Mesenchymal stem cell (in vitro differentiated cells and primary cell): ENCODE results near the gene ZDHHC7.
A peak's percentile ranks its signal among the peaks of the same experiment; 100 is the strongest.
"Not testable (repeated sequence)": the region's sequence is repeated elsewhere in the genome, so short reads cannot be mapped to it uniquely, and the experiment has no call there.

ENCODE experiments used
- DNase-seq: peaks from one replicate; pipeline ENCODE4 v3.0.0-alpha.2; 2013
- H2AFZ ChIP-seq: one replicate; pipeline ENCODE4 v1.6.1; 2013; ENCODE audit warnings: low read depth, mild to moderate bottlenecking, control low read depth, inconsistent platforms, low read length, moderate library complexity
- H2AK5ac ChIP-seq: 2 replicates; pipeline ENCODE4 v1.6.1; 2013; ENCODE audit warnings: low read length, moderate library complexity, mild to moderate bottlenecking, inconsistent platforms; ENCODE audit not compliant: severe bottlenecking
- H2BK120ac ChIP-seq: one replicate; pipeline ENCODE4 v1.6.1; 2013; ENCODE audit warnings: low read depth, mild to moderate bottlenecking, inconsistent platforms, low read length, moderate library complexity
- H2BK12ac ChIP-seq, 2 experiments: one replicate each; pipeline ENCODE4 v1.6.1; 2013; ENCODE audit warnings: inconsistent platforms in 2 of 2, low read length in 2 of 2, mild to moderate bottlenecking in 2 of 2, moderate library complexity in 2 of 2, control low read depth in 1 of 2
- H2BK15ac ChIP-seq: one replicate; pipeline ENCODE4 v1.6.1; 2013; ENCODE audit warnings: mild to moderate bottlenecking, low read depth, inconsistent platforms; ENCODE audit not compliant: poor library complexity, severe bottlenecking
- H2BK5ac ChIP-seq: 2 replicates; pipeline ENCODE4 v1.6.1; 2013; ENCODE audit warnings: low read depth, mild to moderate bottlenecking, low read length, control low read depth, inconsistent platforms; ENCODE audit not compliant: poor library complexity, severe bottlenecking
- H3K14ac ChIP-seq, 2 experiments: one replicate each; pipeline ENCODE4 v1.6.1; 2013; ENCODE audit warnings: inconsistent platforms in 2 of 2, low read length in 2 of 2, control low read depth in 1 of 2, mild to moderate bottlenecking in 1 of 2, moderate library complexity in 1 of 2
- H3K18ac ChIP-seq, 2 experiments: one replicate each; pipeline ENCODE4 v1.6.1; 2013; ENCODE audit warnings: inconsistent platforms in 2 of 2, low read length in 2 of 2, control low read depth in 1 of 2, low read depth in 1 of 2, mild to moderate bottlenecking in 1 of 2
- H3K23ac ChIP-seq, 2 experiments: one replicate each; pipeline ENCODE4 v1.6.1; 2013; ENCODE audit warnings: inconsistent platforms in 2 of 2, low read length in 2 of 2, mild to moderate bottlenecking in 2 of 2, moderate library complexity in 2 of 2, control low read depth in 1 of 2
- H3K27ac ChIP-seq: 2 replicates; pipeline ENCODE4 v1.5.1; 2013; ENCODE audit warnings: mild to moderate bottlenecking, moderate library complexity, low read length, control low read depth, inconsistent platforms; ENCODE audit not compliant: poor library complexity, severe bottlenecking
- H3K27me3 ChIP-seq, 2 experiments: 2 replicates each; pipeline versions ENCODE4 v1.6.1 to v1.7.0; 2013; ENCODE audit warnings: low read length in 2 of 2, mild to moderate bottlenecking in 2 of 2, moderate library complexity in 2 of 2, control low read depth in 1 of 2, inconsistent platforms in 1 of 2; ENCODE audit not compliant: control insufficient read depth in 1 of 2, insufficient read depth in 1 of 2
- H3K36me3 ChIP-seq, 2 experiments: 2 replicates each; pipeline versions ENCODE4 v1.6.1 to v1.7.0; 2013; ENCODE audit warnings: low read length in 2 of 2, control low read depth in 1 of 2, inconsistent platforms in 1 of 2, low read depth in 1 of 2, mild to moderate bottlenecking in 1 of 2; ENCODE audit not compliant: insufficient read depth in 2 of 2, control insufficient read depth in 1 of 2
- H3K4ac ChIP-seq, 2 experiments: one replicate each; pipeline ENCODE4 v1.6.1; 2013; ENCODE audit warnings: inconsistent platforms in 2 of 2, low read length in 2 of 2, mild to moderate bottlenecking in 2 of 2, moderate library complexity in 2 of 2, control low read depth in 1 of 2, low read depth in 1 of 2
- H3K4me1 ChIP-seq: 2 replicates; pipeline ENCODE4 v1.6.1; 2013; ENCODE audit warnings: low read depth, low read length, control low read depth; ENCODE audit not compliant: control insufficient read depth, insufficient read depth
- H3K4me2 ChIP-seq: 2 replicates; pipeline ENCODE4 v1.6.1; 2013; ENCODE audit warnings: low read length, mild to moderate bottlenecking, inconsistent platforms; ENCODE audit not compliant: poor library complexity, severe bottlenecking
- H3K4me3 ChIP-seq, 2 experiments: 2 replicates each; pipeline versions ENCODE4 v1.5.1 to v1.7.0; 2013; ENCODE audit warnings: low read length in 2 of 2, mild to moderate bottlenecking in 2 of 2, control low read depth in 1 of 2, low read depth in 1 of 2; ENCODE audit not compliant: insufficient read depth in 1 of 2
- H3K79me1 ChIP-seq: replicated peaks from 2 replicates; pipeline ENCODE4 v1.6.1; 2013; ENCODE audit warnings: mild to moderate bottlenecking, control low read depth, low read length, inconsistent platforms; ENCODE audit not compliant: poor library complexity, severe bottlenecking
- H3K9ac ChIP-seq: 2 replicates; pipeline ENCODE4 v1.7.0; 2013; ENCODE audit warnings: mild to moderate bottlenecking, low read length, moderate library complexity
- H3K9me3 ChIP-seq: 2 replicates; pipeline ENCODE4 v1.7.0; 2013; ENCODE audit warnings: mild to moderate bottlenecking, low read length; ENCODE audit not compliant: control insufficient read depth
- H4K8ac ChIP-seq: one replicate; pipeline ENCODE4 v1.6.1; 2013; ENCODE audit warnings: inconsistent platforms, mild to moderate bottlenecking, low read length, moderate library complexity
- H4K91ac ChIP-seq: one replicate; pipeline ENCODE4 v1.6.1; 2013; ENCODE audit warnings: mild to moderate bottlenecking, low read length, inconsistent platforms
- WGBS: methylation state at CpG from one replicate; pipeline ENCODE4 v1.1.7; 2013; ENCODE audit warnings: mixed read lengths; 5-methylcytosine and 5-hydroxymethylcytosine counted together

Gene ZDHHC7

DNA sequence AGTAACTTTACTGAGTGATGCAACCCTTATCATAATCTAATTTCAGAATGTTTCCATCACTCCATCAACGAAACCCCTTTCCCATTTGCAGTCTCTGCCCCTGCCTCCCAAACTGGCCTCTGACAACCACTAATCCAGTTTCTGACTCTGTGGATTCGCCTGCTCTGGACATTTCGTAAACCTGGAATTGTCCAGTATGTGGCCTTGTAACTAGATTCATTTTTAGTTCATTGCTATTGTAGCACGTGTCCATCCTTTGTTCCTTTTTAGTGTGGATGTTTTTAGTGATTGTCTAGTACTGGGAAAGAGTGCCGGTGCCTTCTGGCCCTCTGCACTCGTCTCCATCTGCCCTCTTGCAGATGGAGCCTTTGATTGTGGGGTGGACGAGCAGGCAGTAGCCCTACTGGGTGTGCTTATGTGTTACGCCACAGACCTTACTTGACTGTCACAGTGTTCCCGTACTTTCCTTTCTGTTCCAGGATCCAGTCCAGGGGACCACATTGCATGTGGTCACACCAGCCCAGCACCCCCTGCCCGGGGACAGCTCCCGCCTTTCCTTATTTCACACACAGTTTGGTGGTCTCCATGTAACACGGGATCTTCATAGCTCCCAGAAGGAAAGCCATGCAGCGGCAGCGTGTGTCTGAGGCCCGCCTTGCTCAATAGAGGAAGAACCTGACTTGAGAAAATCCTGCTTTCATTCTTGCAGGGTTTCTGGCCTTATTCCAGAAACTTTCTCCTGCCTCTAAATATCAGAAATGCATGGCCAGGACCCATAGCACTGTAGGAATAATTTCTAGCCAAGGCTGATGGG, 25.1 kb upstream of the ZDHHC7 start:
- H3K4me2 ChIP-seq = no peak overlapping the region
- no peaks in the 10 kb centered on the region for H3K27me3 ChIP-seq
- peaks cover 11% of the 10 kb centered on the region for H3K79me1 ChIP-seq
- peaks cover 13 to 26% of the 10 kb centered on the region in 2 experiments for H3K36me3 ChIP-seq
- H3K4me3 ChIP-seq = no peak overlapping the region
- WGBS = 95% methylated on average over 15 of the region's 15 CpGs
- no peak overlapping the region for H4K8ac ChIP-seq
- DNase-seq = peak; percentile 25
- no peak overlapping the region for H2BK12ac ChIP-seq
- H3K27ac ChIP-seq = no peak overlapping the region
- H3K18ac ChIP-seq = no peak overlapping the region
- H3K14ac ChIP-seq = no peak overlapping the region
- no peak overlapping the region for H3K23ac ChIP-seq
- H2BK120ac ChIP-seq = no peak overlapping the region
- no peak overlapping the region for H2AK5ac ChIP-seq
- no peak overlapping the region for H2BK15ac ChIP-seq
- H2BK5ac ChIP-seq = no peak overlapping the region
- no peaks in the 10 kb centered on the region for H3K9me3 ChIP-seq
- H4K91ac ChIP-seq = no peak overlapping the region
- H3K4me1 ChIP-seq = peaks cover 10% of the 10 kb centered on the region
- no peak overlapping the region for H3K4ac ChIP-seq
- H3K9ac ChIP-seq = no peak overlapping the region
- no peak overlapping the region for H2AFZ ChIP-seq

DNA sequence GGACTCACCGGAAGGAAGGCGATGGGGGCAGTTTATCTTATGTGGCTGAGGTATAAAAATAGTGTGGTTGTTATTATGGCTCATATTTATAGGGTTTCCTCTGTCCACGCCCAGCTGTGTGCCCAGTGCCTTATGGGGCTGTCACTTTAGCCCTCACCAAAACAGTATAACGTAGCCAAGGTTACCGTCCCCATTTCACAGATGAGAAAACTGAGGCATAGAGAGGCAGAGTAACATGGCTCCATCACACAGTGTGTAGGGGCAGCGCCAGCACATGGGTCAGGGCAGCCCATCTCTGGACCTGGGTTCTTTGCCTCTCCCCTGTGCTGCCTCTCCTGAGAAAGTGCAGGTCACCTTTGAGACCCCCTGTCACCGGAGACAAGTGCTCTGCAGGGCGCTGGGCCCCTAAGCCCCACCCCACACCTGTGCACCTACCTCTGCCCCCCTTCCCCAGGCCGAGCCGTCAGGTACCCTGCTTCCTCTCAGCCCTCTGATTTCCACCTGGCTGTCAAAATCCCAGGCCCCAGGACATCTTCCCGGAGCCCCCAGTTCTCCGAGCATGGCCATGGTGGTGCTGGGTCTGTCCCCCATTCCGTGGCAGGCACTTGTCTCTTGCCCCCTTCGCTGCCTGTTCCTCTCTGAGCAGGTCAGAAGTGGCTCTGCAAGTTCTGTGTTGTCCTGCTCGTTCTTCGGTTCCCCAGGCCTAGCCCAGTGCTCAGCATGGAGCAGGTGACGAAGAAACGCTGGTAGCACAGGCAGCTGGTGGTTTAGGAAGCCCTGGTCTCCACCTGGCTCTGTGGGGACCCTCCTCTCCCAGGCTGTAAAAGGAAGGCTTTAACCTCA, 23.5 kb upstream of the ZDHHC7 start:
- H3K18ac ChIP-seq = no peak overlapping the region
- H2BK120ac ChIP-seq = no peak overlapping the region
- no peak overlapping the region for H3K27ac ChIP-seq
- H3K4me1 ChIP-seq = peaks cover 11% of the 10 kb centered on the region
- H3K36me3 ChIP-seq = peaks cover 13 to 23% of the 10 kb centered on the region in 2 experiments
- H3K27me3 ChIP-seq = no peaks in the 10 kb centered on the region
- H3K9me3 ChIP-seq = no peaks in the 10 kb centered on the region
- H3K4me3 ChIP-seq = no peak overlapping the region
- H2BK15ac ChIP-seq = no peak overlapping the region
- H4K8ac ChIP-seq = no peak overlapping the region
- peaks cover 17% of the 10 kb centered on the region for H3K79me1 ChIP-seq
- no peak overlapping the region for H2BK5ac ChIP-seq
- H2BK12ac ChIP-seq = peak overlapping the region in 1 of 2 experiments; percentile 24
- H3K23ac ChIP-seq = no peak overlapping the region
- H3K4ac ChIP-seq = peak overlapping the region in 1 of 2 experiments; percentile 13
- no peak for DNase-seq
- H2AK5ac ChIP-seq = no peak overlapping the region
- no peak overlapping the region for H3K9ac ChIP-seq
- WGBS = 94% methylated on average over 18 of the region's 18 CpGs
- H3K4me2 ChIP-seq = no peak overlapping the region
- no peak overlapping the region for H2AFZ ChIP-seq
- peak overlapping the region in 1 of 2 experiments; percentile 26 for H3K14ac ChIP-seq
- no peak overlapping the region for H4K91ac ChIP-seq

DNA sequence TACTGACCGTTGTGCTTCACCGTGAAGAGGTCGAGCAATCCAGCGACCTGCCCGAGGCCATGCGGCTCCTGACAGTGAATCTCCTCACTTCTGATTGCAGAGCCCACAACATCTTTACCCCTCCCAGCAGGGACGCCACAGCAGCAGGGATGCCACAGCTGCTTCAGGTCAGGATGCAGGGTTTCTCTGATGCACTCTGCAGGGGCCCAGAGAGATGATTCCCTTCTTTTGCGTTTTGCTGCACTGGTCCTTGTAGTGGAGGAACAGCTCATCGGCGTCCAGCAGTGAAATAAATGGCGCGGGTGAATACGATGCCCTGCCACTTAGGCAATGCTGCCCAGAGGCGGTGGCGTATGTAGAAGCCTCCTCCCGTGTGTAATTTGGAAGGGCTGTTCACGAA, 21.8 kb upstream of the ZDHHC7 start:
- Histone ChIP-seq H3K9me3 (no peaks in the 10 kb centered on the region), H3K18ac (no peak overlapping the region), H3K4me3 (no peak overlapping the region), H2BK120ac (no peak overlapping the region), H3K4ac (no peak overlapping the region), H4K8ac (no peak overlapping the region), H3K14ac (no peak overlapping the region), H2BK12ac (no peak overlapping the region), H2BK5ac (no peak overlapping the region), H3K27me3 (no peaks in the 10 kb centered on the region), H3K36me3 (peaks cover 13 to 23% of the 10 kb centered on the region in 2 experiments), H3K23ac (no peak overlapping the region), H2BK15ac (no peak overlapping the region), H3K79me1 (peaks cover 15% of the 10 kb centered on the region), H2AK5ac (no peak overlapping the region), H2AFZ (no peak overlapping the region), H3K27ac (no peak overlapping the region), H3K9ac (no peak overlapping the region), H3K4me1 (peaks cover 19% of the 10 kb centered on the region), H3K4me2 (no peak overlapping the region), H4K91ac (no peak overlapping the region)
- WGBS = 88% methylated on average over 17 of the region's 17 CpGs
- DNase-seq = no peak

DNA sequence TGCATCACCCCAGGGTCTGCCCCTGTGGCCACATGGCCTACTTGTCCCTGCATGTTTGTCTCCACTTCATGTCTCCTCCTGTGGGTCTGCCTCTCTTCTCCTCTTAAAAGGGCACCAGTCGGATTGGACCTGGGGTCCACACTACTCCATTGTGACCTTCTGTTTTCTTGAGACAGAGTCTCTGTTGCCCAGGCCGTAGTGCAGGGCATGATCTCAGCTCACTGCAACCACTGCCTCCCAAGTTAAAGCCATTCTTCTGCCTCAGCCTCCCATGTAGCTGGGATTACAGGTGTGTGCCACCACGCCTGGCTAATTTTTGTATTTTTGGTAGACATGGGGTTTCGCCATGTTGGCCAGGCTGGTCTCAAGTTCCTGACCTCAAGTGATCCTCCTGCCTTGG, 20.9 kb upstream of the ZDHHC7 start:
- H4K91ac ChIP-seq, H3K9me3 ChIP-seq, H2BK120ac ChIP-seq, H4K8ac ChIP-seq, H2BK5ac ChIP-seq, H2AFZ ChIP-seq, H3K4me3 ChIP-seq, H3K27me3 ChIP-seq, H2AK5ac ChIP-seq, H3K18ac ChIP-seq, H3K23ac ChIP-seq, H3K27ac ChIP-seq, H3K4ac ChIP-seq, H3K14ac ChIP-seq, H2BK12ac ChIP-seq, H3K4me2 ChIP-seq, H2BK15ac ChIP-seq, DNase-seq, H3K9ac ChIP-seq: not testable (repeated sequence)
- H3K4me1 ChIP-seq = peaks cover 21% of the 10 kb centered on the region
- peaks cover 13 to 16% of the 10 kb centered on the region in 2 experiments for H3K36me3 ChIP-seq
- peaks cover 15% of the 10 kb centered on the region for H3K79me1 ChIP-seq
- 95% methylated on average over 4 of the region's 4 CpGs for WGBS
